GM23248 (cell line): ENCODE data around the gene PFDN1. TPM values are rescaled to one million over a fixed set of nuclear protein-coding genes. Genes with fewer than 3 reads are reported as not detected.

Experiments
- DNase-seq: peaks from one replicate; pipeline ENCODE4 v3.0.0-alpha.2; 2015
- H2AFZ ChIP-seq: fragments of 200-600 bp; sonication (generic); 2 replicates; pipeline ENCODE4 v1.6.1; 2016; ENCODE audit warnings: antibody characterized with exemption
- H3F3A ChIP-seq: fragments of 200-600 bp; sonication (generic); 2 replicates; pipeline ENCODE4 v1.6.1; 2016; ENCODE audit warnings: mild to moderate bottlenecking, antibody characterized with exemption, mixed run types; ENCODE audit not compliant: insufficient read depth
- H3K27ac ChIP-seq: fragments of 200-600 bp; sonication (generic); 2 replicates; pipeline ENCODE4 v1.5.1; 2016; ENCODE audit warnings: mild to moderate bottlenecking
- H3K27me3 ChIP-seq: fragments of 200-600 bp; sonication (generic); replicated peaks from 2 replicates; pipeline ENCODE4 v1.6.1; 2016; ENCODE audit warnings: mild to moderate bottlenecking; ENCODE audit not compliant: insufficient read depth
- H3K36me3 ChIP-seq: fragments of 200-600 bp; sonication (generic); 2 replicates; pipeline ENCODE4 v1.6.1; 2016; ENCODE audit warnings: low read depth, mild to moderate bottlenecking
- H3K4me1 ChIP-seq: fragments of 200-600 bp; sonication (generic); 2 replicates; pipeline ENCODE4 v1.6.1; 2016; ENCODE audit warnings: mild to moderate bottlenecking; ENCODE audit not compliant: insufficient read depth
- H3K4me2 ChIP-seq: fragments of 200-600 bp; sonication (generic); one replicate; pipeline ENCODE4 v1.6.1; 2016; ENCODE audit warnings: mild to moderate bottlenecking; ENCODE audit not compliant: unreplicated experiment
- H3K4me3 ChIP-seq: fragments of 200-600 bp; sonication (generic); 2 replicates; pipeline ENCODE4 v1.5.1; 2016; ENCODE audit warnings: mild to moderate bottlenecking
- H3K79me2 ChIP-seq: fragments of 200-600 bp; sonication (generic); 2 replicates; pipeline ENCODE4 v1.6.1; 2016; ENCODE audit warnings: mild to moderate bottlenecking; ENCODE audit not compliant: insufficient read depth
- H3K9ac ChIP-seq: fragments of 200-600 bp; sonication (generic); 2 replicates; pipeline ENCODE4 v1.6.1; 2016; ENCODE audit warnings: mild to moderate bottlenecking
- H3K9me2 ChIP-seq: fragments of 200-600 bp; sonication (generic); 2 replicates; pipeline ENCODE4 v1.6.1; 2016; ENCODE audit warnings: mixed run types, mild to moderate bottlenecking, moderate library complexity; ENCODE audit not compliant: insufficient read depth
- H3K9me3 ChIP-seq: fragments of 200-600 bp; sonication (generic); one replicate; pipeline ENCODE4 v1.6.1; 2017; ENCODE audit warnings: low read depth
- H4K20me1 ChIP-seq: fragments of 200-600 bp; sonication (generic); 2 replicates; pipeline ENCODE4 v1.6.0; 2016; ENCODE audit not compliant: insufficient read depth
- EZH2 ChIP-seq: fragments of 200-600 bp; sonication (generic); IDR thresholded peaks from 2 replicates; pipeline ENCODE4 v1.6.1; 2018; ENCODE audit warnings: antibody characterized with exemption, mild to moderate bottlenecking; ENCODE audit not compliant: insufficient read depth, poor library complexity, severe bottlenecking
- EZH2phosphoT487 ChIP-seq: fragments of 200-600 bp; sonication (generic); IDR thresholded peaks from 2 replicates; pipeline ENCODE4 v1.6.1; 2018; ENCODE audit warnings: antibody characterized with exemption, moderate library complexity, mild to moderate bottlenecking, low read depth; ENCODE audit not compliant: insufficient read depth
- WGBS, 2 experiments: methylation state at CpG; one replicate each; pipeline ENCODE4 v1.1.6; 2015 to 2017; ENCODE audit warnings: low lambda C conversion rate in 2 of 2, low coverage in 1 of 2; ENCODE audit errors: missing lambda C conversion rate in 2 of 2; 5-methylcytosine and 5-hydroxymethylcytosine counted together
- in situ Hi-C: fragments of 300-500 bp; cut with MboI; formaldehyde crosslinking; loops from 2 replicates; pipeline ENCODE4 v1.15.0; 2020
- polyA plus RNA-seq: library from polyadenylated mRNA; unstranded; fragments of >200 nt; fragmentation: Nextera tagmentation; extraction: Ambion mirVana; gene quantifications from 2 replicates; pipeline ENCODE4 v1.2.1, GENCODE V29; 2016
- total RNA-seq: library from RNA; depleted of rRNA; stranded (reverse); fragments of >200 nt; shearing (Covaris generic); gene quantifications from 2 replicates; pipeline ENCODE4 v1.2.3, GENCODE V29; 2014

Gene PFDN1
- total and polyA plus RNA-seq, 2 experiments from 2014 or later: 95.8 to 99.9 TPM

DNA sequence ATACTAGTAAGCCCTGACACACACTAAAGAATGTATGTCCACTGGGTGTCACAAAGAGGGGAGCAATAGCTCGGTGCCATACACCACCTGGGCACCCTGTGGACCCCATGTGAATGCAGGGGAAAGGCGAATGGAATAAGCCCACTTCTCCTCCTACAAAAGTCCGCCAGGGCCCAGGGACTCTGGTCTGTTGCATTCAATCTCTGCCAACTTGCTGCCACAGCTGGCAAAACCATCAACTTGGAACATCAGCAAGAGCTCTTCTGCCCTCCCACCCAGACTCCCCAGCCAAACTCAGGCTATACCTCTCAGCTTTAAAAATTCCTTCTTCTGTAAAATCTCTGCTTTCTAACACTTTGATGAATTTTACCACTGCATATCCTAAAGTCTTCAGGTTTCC is 54.5 kb downstream of the PFDN1 start:
- TF ChIP-seq EZH2 (no peak), EZH2phosphoT487 (no peak)
- Histone ChIP-seq H3K4me3 (no peak overlapping the region), H3K27ac (no peak overlapping the region), H3K36me3 (no peaks in the 10 kb centered on the region), H3K79me2 (peaks cover 55% of the 10 kb centered on the region), H4K20me1 (no peaks in the 10 kb centered on the region), H3K9ac (no peak overlapping the region), H2AFZ (no peak overlapping the region), H3K4me1 (peaks cover 50% of the 10 kb centered on the region), H3F3A (peaks cover 43% of the 10 kb centered on the region), H3K9me2 (no peaks in the 10 kb centered on the region), H3K4me2 (no peak overlapping the region), H3K9me3 (no peaks in the 10 kb centered on the region), H3K27me3 (no peaks in the 10 kb centered on the region)
- WGBS, 2 experiments: 90 to 95% methylated on average over 3 of the region's 3 CpGs
- DNase-seq: no peak
- in situ Hi-C loops: loop anchor here (5.0 kb wide), 1 partner anchor 104 kb away; no protein-coding TSS in a partner anchor

DNA sequence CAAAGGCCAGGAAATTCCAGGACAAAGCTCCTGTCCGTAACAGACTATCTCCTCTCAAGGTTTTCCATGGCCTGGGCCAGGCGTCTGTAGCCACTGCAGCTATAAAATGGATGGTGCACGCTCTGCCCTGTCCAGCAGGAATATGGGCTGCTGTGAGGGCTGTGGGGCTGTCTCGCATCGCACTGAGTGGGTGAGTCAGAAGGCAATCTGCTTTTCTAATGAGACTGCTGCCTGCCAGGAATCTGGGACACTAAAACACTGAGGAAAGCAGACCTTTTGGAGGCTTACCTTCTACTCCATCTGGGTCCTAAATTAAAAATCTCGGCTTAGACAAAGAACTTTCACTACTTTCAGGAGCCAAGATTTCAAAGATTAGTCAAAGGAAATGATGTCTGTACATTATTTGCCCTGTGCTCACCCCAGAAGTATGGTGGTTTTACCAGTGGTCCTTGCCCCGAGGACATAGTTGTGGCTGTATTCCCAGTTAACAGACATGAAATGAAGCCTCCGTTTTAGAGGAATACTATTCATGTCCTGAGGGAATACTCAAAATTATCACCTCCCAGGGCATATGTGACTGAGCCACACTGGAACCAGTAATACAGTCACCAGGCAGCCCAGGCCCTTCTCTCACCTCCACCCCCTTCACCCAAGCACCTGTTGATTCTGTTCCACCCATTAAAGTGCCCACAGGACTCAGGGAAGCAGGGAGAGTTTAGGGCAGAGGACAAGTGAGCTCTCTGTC is 56.4 kb downstream of the PFDN1 start:
- Histone ChIP-seq H3K9me3 (no peaks in the 10 kb centered on the region), H3K4me3 (no peak overlapping the region), H4K20me1 (no peaks in the 10 kb centered on the region), H3K36me3 (no peaks in the 10 kb centered on the region), H3K9me2 (no peaks in the 10 kb centered on the region), H3K4me1 (peaks cover 45% of the 10 kb centered on the region), H3K9ac (peak overlapping the region; percentile 5; the same call in 1 of the 2 replicates), H2AFZ (no peak overlapping the region), H3K79me2 (peaks cover 40% of the 10 kb centered on the region), H3F3A (peaks cover 27% of the 10 kb centered on the region), H3K27ac (peak overlapping the region; percentile 49), H3K27me3 (no peaks in the 10 kb centered on the region), H3K4me2 (peak overlapping the region; percentile 25)
- TF ChIP-seq EZH2phosphoT487 (no peak), EZH2 (no peak)
- DNase-seq: peak; percentile 94
- 2 to 3% methylated on average over 8 of the region's 8 CpGs for WGBS, 2 experiments
- in situ Hi-C loops: loop anchor here (5.0 kb wide), 1 partner anchor 106 kb away; no protein-coding TSS in a partner anchor

DNA sequence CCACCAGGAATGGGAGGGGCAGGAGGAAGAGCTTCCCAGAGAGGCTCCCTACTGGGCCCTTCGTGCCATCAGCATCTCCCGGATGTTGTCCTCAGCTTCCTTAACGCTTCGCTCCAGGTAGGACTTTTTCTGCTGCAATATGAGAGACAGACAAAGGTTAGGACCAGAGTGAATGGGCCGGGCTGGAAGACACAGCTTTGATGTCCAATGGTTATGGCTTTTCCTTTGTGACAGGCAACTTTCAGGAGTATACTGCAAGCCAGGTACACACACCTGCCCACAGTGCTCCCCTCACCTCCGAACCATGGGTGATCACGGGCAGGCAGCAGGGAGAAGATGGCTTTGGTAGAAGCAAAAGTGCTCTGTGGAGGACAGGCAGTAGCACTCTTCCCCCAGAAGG is 57.0 kb downstream of the PFDN1 start:
- in situ Hi-C loops: loop anchor here (5.0 kb wide), 1 partner anchor 106 kb away; no protein-coding TSS in a partner anchor
- no peak for TF ChIP-seq EZH2
- no peak for TF ChIP-seq EZH2phosphoT487
- Histone ChIP-seq H3K27me3 (no peaks in the 10 kb centered on the region), H2AFZ (no peak overlapping the region), H3K4me1 (peaks cover 44% of the 10 kb centered on the region), H3F3A (peaks cover 27% of the 10 kb centered on the region), H3K4me2 (peak overlapping the region; percentile 25), H3K9ac (peak overlapping the region; percentile 5; the same call in 1 of the 2 replicates), H3K4me3 (no peak overlapping the region), H3K9me3 (no peaks in the 10 kb centered on the region), H3K9me2 (no peaks in the 10 kb centered on the region), H3K36me3 (no peaks in the 10 kb centered on the region), H4K20me1 (no peaks in the 10 kb centered on the region), H3K27ac (peak overlapping the region; percentile 49), H3K79me2 (peaks cover 40% of the 10 kb centered on the region)
- DNase-seq: no peak
- 78 to 83% methylated on average over 7 of the region's 7 CpGs for whole genome bisulfite sequencing, 2 experiments

DNA sequence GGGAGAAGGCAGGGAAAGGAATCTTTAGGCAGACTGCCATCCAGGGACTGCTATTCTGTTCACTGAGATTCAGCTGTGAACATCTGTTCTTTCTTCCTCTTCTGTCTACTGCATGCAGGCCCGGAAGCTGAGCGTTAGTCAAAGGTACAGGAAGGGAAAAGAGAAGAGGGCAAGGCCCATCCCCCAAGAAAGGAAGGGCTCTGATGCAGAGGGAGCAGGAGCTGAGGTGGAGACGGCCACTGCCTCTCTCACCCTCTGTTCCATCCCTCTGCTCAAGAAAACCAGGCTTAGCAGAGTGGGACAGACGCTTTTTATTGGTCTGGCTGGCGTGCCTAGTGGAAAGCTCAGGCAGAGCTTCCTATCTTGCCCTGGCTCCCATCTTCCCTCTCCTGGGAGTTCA is 57.6 kb downstream of the PFDN1 start:
- peaks cover 42% of the 10 kb centered on the region for H3K4me1 ChIP-seq
- no peak for DNase-seq
- no peak for TF ChIP-seq EZH2phosphoT487
- TF ChIP-seq EZH2: no peak

More for the DNA sequence above, 57.6 kb downstream of the PFDN1 start:
- no peaks in the 10 kb centered on the region for H4K20me1 ChIP-seq
- H3K36me3 ChIP-seq: no peaks in the 10 kb centered on the region
- H3K27me3 ChIP-seq: no peaks in the 10 kb centered on the region
- in situ Hi-C loops: loop anchor here (5.0 kb wide), 1 partner anchor 107 kb away; no protein-coding TSS in a partner anchor
- 83 to 86% methylated on average over 5 of the region's 5 CpGs for WGBS, 2 experiments
- H3K4me3 ChIP-seq: no peak overlapping the region
- no peaks in the 10 kb centered on the region for H3K9me2 ChIP-seq
- no peak overlapping the region for H3K9ac ChIP-seq
- peaks cover 23% of the 10 kb centered on the region for H3F3A ChIP-seq
- no peak overlapping the region for H3K4me2 ChIP-seq
- H3K79me2 ChIP-seq: peaks cover 35% of the 10 kb centered on the region
- no peak overlapping the region for H3K27ac ChIP-seq
- H3K9me3 ChIP-seq: no peaks in the 10 kb centered on the region
- H2AFZ ChIP-seq: no peak overlapping the region
